ENCODE measurements around the gene FOXR1.

DNA sequence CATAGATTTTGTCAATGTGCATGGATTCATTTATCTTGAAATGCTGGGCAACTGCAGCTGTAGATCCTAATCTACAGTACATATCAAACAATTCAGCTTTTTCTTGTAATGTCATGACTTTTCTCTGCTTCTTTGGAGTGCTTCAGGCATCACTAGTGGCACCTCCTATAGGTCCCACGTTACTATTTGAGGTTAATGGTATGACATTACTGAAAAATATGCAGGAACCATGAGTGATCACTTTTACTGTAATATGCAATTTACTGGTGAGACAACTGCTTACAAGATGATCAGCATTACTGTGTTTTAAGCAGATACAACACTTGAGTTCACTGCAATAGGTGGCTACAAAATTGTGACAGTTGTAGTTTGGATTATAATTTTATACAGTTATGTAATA, 29.3 kb downstream of the FOXR1 start:
- TF ChIP-seq, protein P1, sequence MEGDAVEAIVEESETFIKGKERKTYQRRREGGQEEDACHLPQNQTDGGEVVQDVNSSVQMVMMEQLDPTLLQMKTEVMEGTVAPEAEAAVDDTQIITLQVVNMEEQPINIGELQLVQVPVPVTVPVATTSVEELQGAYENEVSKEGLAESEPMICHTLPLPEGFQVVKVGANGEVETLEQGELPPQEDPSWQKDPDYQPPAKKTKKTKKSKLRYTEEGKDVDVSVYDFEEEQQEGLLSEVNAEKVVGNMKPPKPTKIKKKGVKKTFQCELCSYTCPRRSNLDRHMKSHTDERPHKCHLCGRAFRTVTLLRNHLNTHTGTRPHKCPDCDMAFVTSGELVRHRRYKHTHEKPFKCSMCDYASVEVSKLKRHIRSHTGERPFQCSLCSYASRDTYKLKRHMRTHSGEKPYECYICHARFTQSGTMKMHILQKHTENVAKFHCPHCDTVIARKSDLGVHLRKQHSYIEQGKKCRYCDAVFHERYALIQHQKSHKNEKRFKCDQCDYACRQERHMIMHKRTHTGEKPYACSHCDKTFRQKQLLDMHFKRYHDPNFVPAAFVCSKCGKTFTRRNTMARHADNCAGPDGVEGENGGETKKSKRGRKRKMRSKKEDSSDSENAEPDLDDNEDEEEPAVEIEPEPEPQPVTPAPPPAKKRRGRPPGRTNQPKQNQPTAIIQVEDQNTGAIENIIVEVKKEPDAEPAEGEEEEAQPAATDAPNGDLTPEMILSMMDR (IDR thresholded peaks at IDR 0.05) = no peak
- TF ChIP-seq POLR2AphosphoS5 (IDR thresholded peaks at IDR 0.05) = no peak
- no peak for TF ChIP-seq POLR2A (IDR thresholded peaks at IDR 0.05)

All from stomach (tissue), 4 donors.